ENCODE results near the gene ANKRD40CL.

Gene ANKRD40CL

GRCh38 chr17:50768346-50768761 lies 1.0 kb upstream of the ANKRD40CL start:
- peak overlapping the region; percentile 69 for H3K27ac ChIP-seq
- TF ChIP-seq ZFX (IDR thresholded peaks at IDR 0.05; ENCODE audit: borderline replicate concordance) (no peak), CTCF (IDR thresholded peaks at IDR 0.05) (no peak)

GRCh38 chr17:50767030-50767429 lies 288 bp downstream of the ANKRD40CL start:
- H3K27ac ChIP-seq, result no peak overlapping the region
- no peak for TF ChIP-seq ZFX (IDR thresholded peaks at IDR 0.05; ENCODE audit: borderline replicate concordance)
- no peak for TF ChIP-seq CTCF (IDR thresholded peaks at IDR 0.05)

- no peak overlapping the region for H3K27ac ChIP-seq
- TF ChIP-seq ZFX (IDR thresholded peaks at IDR 0.05; ENCODE audit: borderline replicate concordance) (no peak), CTCF (IDR thresholded peaks at IDR 0.05) (no peak)
These were observed 895 bp downstream of the ANKRD40CL start for GRCh38 chr17:50766222-50767023.

- H3K27ac ChIP-seq, result no peak overlapping the region
- TF ChIP-seq CTCF (IDR thresholded peaks at IDR 0.05) (no peak), ZFX (IDR thresholded peaks at IDR 0.05; ENCODE audit: borderline replicate concordance) (no peak)
These were observed 1.7 kb downstream of the ANKRD40CL start for GRCh38 chr17:50765454-50766221.

GRCh38 chr17:50764734-50765149 lies 2.6 kb downstream of the ANKRD40CL start:
- peak overlapping the region; percentile 65; the same call in 1 of the 2 replicates for H3K27ac ChIP-seq

GRCh38 chr17:50763716-50764475 lies 3.4 kb downstream of the ANKRD40CL start:
- TF ChIP-seq CTCF (IDR thresholded peaks at IDR 0.05), result no peak
- no peak for TF ChIP-seq ZFX (IDR thresholded peaks at IDR 0.05; ENCODE audit: borderline replicate concordance)
- H3K27ac ChIP-seq, result peak overlapping the region; percentile 65

More at GRCh38 chr17:50764734-50765149, 2.6 kb downstream of the ANKRD40CL start:
- TF ChIP-seq CTCF (IDR thresholded peaks at IDR 0.05), result no peak
- TF ChIP-seq ZFX (IDR thresholded peaks at IDR 0.05; ENCODE audit: borderline replicate concordance), result no peak
